Activated B cell treated with CpG ODN at 0.5 μM for 24 hours (primary cell): Measurements from ENCODE around the gene OR5B3. TPM values are rescaled to one million over a fixed set of nuclear protein-coding genes. Genes with fewer than 3 reads are reported as not detected.

ENCODE experiments used
- ATAC-seq: fragments of 200-7000 bp; cut with Tn5 transposase; one replicate; pipeline ENCODE4 v1.10.0; 2021; ENCODE audit warnings: low read depth, mild to moderate bottlenecking, moderate library complexity
- CTCF ChIA-PET: fragments of 350-600 bp; sonication (Branson Sonifier 250); formaldehyde crosslinking; loops from one replicate; lab custom pipeline; 2021; ENCODE audit warnings: antibody characterized with exemption; lab: Charles Lee
- POLR2A ChIA-PET: fragments of 350-600 bp; sonication (Branson Sonifier 250); formaldehyde crosslinking; loops from one replicate; lab custom pipeline; 2021; ENCODE audit warnings: antibody characterized with exemption; lab: Charles Lee
- DNase-seq: peaks from one replicate; pipeline ENCODE4 v3.0.0; 2022
- H3K27ac Mint-ChIP-seq: one replicate; pipeline ENCODE4 v1.8.0; 2020; ENCODE audit warnings: mixed read lengths
- H3K27me3 Mint-ChIP-seq: one replicate; pipeline ENCODE4 v1.8.0; 2021; ENCODE audit warnings: mixed read lengths
- H3K36me3 Mint-ChIP-seq: one replicate; pipeline ENCODE4 v1.8.0; 2021; ENCODE audit warnings: low read depth, mixed read lengths
- H3K4me1 Mint-ChIP-seq: one replicate; pipeline ENCODE4 v1.8.0; 2021; ENCODE audit warnings: mixed read lengths
- H3K4me3 Mint-ChIP-seq: one replicate; pipeline ENCODE4 v1.8.0; 2020; ENCODE audit warnings: mild to moderate bottlenecking, mixed read lengths
- H3K9me3 Mint-ChIP-seq: one replicate; pipeline ENCODE4 v1.8.0; 2020; ENCODE audit warnings: mixed read lengths
- CTCF ChIP-seq: fragments of 200-600 bp; IDR thresholded peaks from one replicate; pipeline ENCODE4 v1.8.0; 2022; ENCODE audit warnings: antibody characterized with exemption, mild to moderate bottlenecking
- intact Hi-C: fragments of 100-400 bp; cut with micrococcal nuclease; formaldehyde crosslinking; loops from one replicate; pipeline ENCODE4 v1.15.1; 2024
- total RNA-seq: library from RNA; stranded (reverse); gene quantifications from 2 replicates; pipeline ENCODE4 v1.2.3, GENCODE V29; 2022

Gene OR5B3
- total RNA-seq, 1 donor from 2014 or later, result not detected

GRCh38 chr11:58358969-58359368, 47.7 kb downstream of the OR5B3 start, which contains the start of gene OR5B17:
TSS of gene OR5B17 (minus strand) at chr11:58359069. CDS start at chr11:58359069, 0 bp downstream.
- ChIA-PET POLR2A (no interaction called here), CTCF (no interaction called here)
- intact Hi-C loops, result no loop called here
- H3K4me3 Mint-ChIP-seq, result no peak within 1 kb of the TSS
- H3K9me3 Mint-ChIP-seq, result no peaks in the 10 kb centered on the region
- H3K27ac Mint-ChIP-seq, result no peak within 1 kb of the TSS
- no peak for TF ChIP-seq CTCF
- H3K4me1 Mint-ChIP-seq, result no peaks in the 10 kb centered on the region
- no peaks in the 10 kb centered on the region for H3K36me3 Mint-ChIP-seq
- peaks cover 12% of the 10 kb centered on the region for H3K27me3 Mint-ChIP-seq
- DNase-seq, result no peak
- no peak for ATAC-seq

- Mint-ChIP-seq H3K4me1 (no peaks in the 10 kb centered on the region), H3K4me3 (no peak overlapping the region), H3K9me3 (no peaks in the 10 kb centered on the region), H3K27ac (no peak overlapping the region), H3K27me3 (peaks cover 11% of the 10 kb centered on the region), H3K36me3 (no peaks in the 10 kb centered on the region)
- CTCF ChIA-PET, result no interaction called here
- no peak for DNase-seq
- intact Hi-C loops, result no loop called here
- no peak for TF ChIP-seq CTCF
- no peak for ATAC-seq
- POLR2A ChIA-PET, result no interaction called here
Measured at GRCh38 chr11:58354727-58355126, 51.9 kb downstream of the OR5B3 start.

Other genes starting within 250 kb of the OR5B3 start
- gene OR9Q2, start 217.8 kb downstream of the OR5B3 start, total RNA-seq, result not detected in 2 replicates
- not detected in 2 replicates for gene OR1S2, start 202.7 kb downstream of the OR5B3 start, total RNA-seq
- not detected in 2 replicates for gene OR1S1, start 194.2 kb downstream of the OR5B3 start, total RNA-seq
- gene OR10Q1, start 178.0 kb downstream of the OR5B3 start, total RNA-seq, result not detected in 2 replicates
- not detected in 2 replicates for gene OR10W1, start 138.6 kb downstream of the OR5B3 start, total RNA-seq
- not detected in 2 replicates for gene OR5B17, start 47.8 kb downstream of the OR5B3 start, total RNA-seq
- gene OR5B2, start 21.2 kb upstream of the OR5B3 start, total RNA-seq, result not detected in 2 replicates
- not detected in 2 replicates for gene OR5B12, start 35.4 kb upstream of the OR5B3 start, total RNA-seq
- gene OR5B21, start 101.2 kb upstream of the OR5B3 start, total RNA-seq, result 0.60 and 0.71 TPM in 2 replicates
- gene LPXN, start 169.0 kb upstream of the OR5B3 start, total RNA-seq, result 279 and 284 TPM in 2 replicates
- gene ZFP91, start 172.2 kb upstream of the OR5B3 start, total RNA-seq, result 50.8 and 52.9 TPM in 2 replicates
- gene CNTF, start 215.8 kb upstream of the OR5B3 start, total RNA-seq, result 3.2 and 3.9 TPM in 2 replicates